Ovary (tissue), 3 donors: Measurements from ENCODE around the gene ACVR1B.
A peak's percentile ranks its signal among the peaks of the same experiment; 100 is the strongest.

Source experiments
- CTCF ChIP-seq, 3 donors: fragments of 450-650 bp in 2 of 3; fragments of 200-600 bp in 1 of 3; IDR thresholded peaks; one replicate each; pipeline versions ENCODE4 v1.5.1 to v1.8.0; 2016 to 2022; ENCODE audit warnings: antibody characterized with exemption in 3 of 3, mild to moderate bottlenecking in 1 of 3
- POLR2A ChIP-seq: fragments of 450-650 bp; IDR thresholded peaks from one replicate; pipeline ENCODE4 v1.6.1; 2017; ENCODE audit warnings: antibody characterized with exemption, mild to moderate bottlenecking, moderate library complexity
- donor health status: DM: no; HTN: no; CAD: no.

- TF ChIP-seq CTCF (IDR thresholded peaks at IDR 0.05) (peak in 1 of 3 donors; percentile 17), POLR2A (no peak)
Measured at GRCh38 chr12:52010692-52011601, 59.4 kb downstream of the ACVR1B start.
